CD1c-positive myeloid dendritic cell (primary cell): Measurements from ENCODE around the gene PTPRA.
"Not testable (repeated sequence)": the region's sequence is repeated elsewhere in the genome, so short reads cannot be mapped to it uniquely, and the experiment has no call there.

ENCODE experiments used
- DNase-seq: peaks from one replicate; pipeline ENCODE4 v3.0.0-alpha.2; 2016; ENCODE audit errors: extremely low spot score

Gene PTPRA, protein sequence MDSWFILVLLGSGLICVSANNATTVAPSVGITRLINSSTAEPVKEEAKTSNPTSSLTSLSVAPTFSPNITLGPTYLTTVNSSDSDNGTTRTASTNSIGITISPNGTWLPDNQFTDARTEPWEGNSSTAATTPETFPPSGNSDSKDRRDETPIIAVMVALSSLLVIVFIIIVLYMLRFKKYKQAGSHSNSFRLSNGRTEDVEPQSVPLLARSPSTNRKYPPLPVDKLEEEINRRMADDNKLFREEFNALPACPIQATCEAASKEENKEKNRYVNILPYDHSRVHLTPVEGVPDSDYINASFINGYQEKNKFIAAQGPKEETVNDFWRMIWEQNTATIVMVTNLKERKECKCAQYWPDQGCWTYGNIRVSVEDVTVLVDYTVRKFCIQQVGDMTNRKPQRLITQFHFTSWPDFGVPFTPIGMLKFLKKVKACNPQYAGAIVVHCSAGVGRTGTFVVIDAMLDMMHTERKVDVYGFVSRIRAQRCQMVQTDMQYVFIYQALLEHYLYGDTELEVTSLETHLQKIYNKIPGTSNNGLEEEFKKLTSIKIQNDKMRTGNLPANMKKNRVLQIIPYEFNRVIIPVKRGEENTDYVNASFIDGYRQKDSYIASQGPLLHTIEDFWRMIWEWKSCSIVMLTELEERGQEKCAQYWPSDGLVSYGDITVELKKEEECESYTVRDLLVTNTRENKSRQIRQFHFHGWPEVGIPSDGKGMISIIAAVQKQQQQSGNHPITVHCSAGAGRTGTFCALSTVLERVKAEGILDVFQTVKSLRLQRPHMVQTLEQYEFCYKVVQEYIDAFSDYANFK

DNA sequence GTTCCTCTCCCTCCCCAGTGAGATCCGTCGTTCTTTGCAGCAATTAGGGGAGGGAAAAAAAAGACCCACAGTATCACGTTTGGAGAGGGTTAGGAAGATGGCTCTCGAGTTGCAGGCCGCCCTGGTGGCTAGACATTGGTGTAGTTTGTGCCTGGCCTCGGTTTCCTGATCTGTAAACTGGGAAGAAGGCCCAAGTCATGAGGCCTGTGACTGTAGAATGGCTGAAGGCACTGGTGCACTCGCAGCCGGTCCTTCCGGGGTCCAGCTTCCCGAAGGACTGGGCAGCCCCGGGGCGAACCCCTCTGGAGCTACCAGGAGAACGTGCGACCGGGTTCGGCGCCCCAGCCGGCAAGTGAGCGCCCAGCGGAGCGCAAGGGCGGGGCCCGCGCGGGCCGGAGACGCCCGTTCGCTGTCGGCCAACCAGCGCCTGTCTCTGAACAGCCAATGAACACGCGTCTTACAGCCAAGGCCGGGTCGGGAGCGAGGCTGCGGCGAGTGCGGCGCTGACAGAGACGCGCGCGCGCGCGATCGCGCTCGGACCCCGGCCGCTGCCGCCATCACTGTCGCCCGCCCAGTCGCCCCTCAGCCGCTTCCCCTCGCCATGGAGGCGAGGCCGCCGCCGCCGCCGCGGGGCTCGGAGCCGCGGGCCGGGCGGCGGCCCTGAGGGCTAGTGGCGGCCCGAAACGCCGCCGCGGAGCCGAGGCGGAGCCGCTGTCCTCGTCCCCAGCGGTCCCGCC is at the start of gene PTPRA:
PTPRA (plus strand) TSS at position 472 of the 737 bp plus-strand sequence. CDS start 90,797 bp downstream, outside the sequence.
- peak; percentile 96 for DNase-seq

DNA sequence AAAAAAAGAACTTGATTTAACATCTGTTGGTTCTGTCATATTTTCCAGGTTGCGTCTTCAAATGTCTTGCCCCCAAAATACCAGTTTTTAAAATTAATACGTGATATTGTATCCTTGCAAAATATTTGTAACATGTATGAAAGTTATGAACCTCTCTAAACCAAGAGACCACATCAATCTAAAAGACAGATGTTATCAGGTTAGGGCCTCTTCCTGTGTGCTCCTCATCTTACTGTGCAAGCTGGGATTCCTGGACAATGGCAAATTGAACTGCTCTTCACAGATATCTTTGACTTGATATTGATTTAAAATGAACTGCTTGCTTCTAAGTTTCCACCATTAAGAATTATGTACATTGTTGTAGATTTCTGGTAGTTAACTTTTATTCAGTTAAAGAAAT is 47.5 kb upstream of the PTPRA start:
- DNase-seq = no peak

DNA sequence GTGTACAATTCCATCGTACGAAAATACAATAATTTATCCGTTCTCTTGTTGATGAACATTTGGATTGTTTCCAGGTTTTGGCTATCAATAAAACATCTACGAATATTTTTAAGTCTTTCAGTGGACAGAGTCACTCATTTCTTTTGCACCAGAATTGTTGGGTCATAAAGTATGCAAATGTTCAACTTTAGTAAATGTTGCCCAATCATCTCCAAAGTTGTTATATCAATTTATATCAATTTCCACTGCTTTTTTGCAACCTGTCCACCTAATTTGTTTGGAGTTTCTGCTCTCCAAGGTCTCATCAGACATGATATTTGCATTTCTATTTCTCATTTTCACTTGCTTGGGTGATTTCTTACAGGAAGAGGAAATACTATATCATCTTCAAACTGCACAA is 46.6 kb upstream of the PTPRA start:
- DNase-seq = no peak

GRCh38 chr20:2829376-2829775 is 43.9 kb upstream of the PTPRA start:
- no peak for DNase-seq

DNA sequence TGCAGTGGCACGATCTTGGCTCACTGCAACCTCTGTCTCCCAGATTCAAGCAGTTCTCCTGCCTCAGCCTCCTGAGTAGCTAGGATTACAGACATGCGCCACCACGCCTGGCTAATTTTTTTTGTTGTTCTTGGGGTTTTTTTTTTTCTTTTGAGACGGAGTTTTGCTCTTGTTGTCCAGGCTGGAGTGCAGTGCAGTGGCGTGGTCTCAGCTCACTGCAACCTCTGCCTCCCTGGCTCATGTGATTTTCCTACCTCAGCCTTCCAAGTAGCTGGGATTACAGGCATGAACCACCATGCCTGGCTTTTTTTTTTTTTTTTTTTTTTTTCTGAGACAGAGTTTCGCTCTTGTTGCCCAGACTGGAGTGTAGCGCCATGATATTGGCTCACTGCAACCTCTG is 42.1 kb upstream of the PTPRA start:
- DNase-seq = not testable (repeated sequence)

GRCh38 chr20:2833761-2834160 is 39.5 kb upstream of the PTPRA start:
- DNase-seq = peak; percentile 68

GRCh38 chr20:2834401-2835110 is 38.7 kb upstream of the PTPRA start:
- peak; percentile 35 for DNase-seq

DNA sequence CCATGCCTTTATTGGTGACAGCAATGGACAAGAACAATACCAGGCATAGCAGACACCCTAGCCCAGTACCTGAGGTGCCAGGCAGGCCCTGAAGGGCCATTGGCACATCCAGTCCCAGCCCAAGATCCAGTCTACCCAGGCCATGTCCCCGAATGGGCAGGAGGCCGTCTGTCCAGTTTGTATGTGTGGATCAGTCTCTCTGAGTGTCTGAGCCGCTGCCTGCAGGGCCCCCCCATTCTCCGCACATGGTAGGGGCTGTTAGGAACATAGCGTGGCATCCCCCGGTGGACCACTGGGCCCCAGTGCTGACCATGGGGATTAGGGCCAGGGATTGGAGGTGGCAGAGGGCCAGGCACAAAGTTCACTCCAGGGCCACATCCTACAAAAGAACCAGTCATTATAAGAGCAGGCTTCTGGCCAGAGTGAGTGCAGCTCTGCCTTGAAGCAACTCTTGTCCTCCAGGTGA is 37.9 kb upstream of the PTPRA start:
- DNase-seq = no peak

- no peak for DNase-seq
Measured at GRCh38 chr20:2836035-2836434, 37.2 kb upstream of the PTPRA start.

DNA sequence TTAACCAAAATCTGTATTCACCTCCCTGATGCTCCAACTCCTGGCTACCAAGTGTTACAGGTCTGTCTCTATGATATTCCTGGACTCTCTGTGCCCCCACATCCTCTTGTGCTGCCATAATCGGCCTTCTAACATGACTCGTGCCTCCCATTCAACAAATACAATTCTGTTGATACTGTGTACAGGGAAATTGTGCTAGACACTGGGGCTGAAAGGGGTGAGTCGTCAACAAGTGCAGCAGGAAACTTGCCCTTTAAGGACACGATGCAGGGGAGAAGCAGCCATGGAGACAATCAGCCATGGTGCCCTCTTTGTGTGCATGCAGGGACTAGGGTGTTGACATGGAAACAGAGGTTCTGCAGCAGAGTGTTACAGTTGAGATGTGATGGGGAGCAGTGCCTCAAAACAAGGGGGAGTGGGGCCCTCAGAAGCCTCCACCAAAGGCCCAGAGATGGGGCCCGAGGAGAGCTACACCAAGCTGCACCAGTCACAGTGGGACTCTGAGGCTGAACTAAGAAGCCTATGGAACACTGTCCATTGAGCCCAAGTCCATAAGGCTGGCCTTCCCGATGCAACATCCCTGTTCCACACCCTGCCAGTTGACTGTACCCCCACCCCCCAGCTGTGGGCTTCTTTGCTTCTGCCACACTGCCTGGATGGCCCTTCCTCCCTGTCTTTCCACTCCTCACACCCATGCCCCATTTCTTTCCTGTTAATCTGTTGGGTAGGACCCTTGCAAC is 35.9 kb upstream of the PTPRA start:
- no peak for DNase-seq

DNA sequence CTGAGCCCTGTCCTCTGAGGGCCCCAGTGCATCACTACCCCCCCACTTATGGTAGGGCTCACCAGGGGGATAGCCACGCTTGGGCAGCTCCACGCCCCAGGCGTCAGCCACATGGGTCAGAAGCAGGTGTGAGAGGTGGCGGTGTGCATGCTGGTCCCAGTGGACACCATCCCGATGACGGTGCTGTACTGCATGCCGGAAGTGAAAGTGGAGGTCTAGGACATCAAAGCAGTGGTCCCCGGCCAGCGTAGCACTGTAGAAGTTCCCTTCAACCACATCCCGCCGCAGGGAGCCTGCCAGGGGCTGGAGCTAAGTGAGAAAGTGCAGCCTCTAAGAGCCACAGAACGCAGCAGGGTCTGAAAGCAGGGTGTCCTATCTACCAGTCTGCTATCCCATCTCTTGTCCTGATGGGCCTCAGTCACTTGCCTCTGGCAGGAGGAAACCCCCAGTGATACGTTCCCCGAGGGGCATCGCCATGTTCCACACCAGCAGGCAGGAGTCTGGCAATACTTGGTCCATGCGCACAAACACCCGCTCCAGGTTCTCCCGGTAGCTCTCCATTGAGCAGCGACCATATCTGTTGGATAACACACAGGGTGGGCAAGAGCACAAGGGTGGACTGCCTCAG is 35.0 kb upstream of the PTPRA start:
- no peak for DNase-seq

- DNase-seq = no peak
Measured at GRCh38 chr20:2838847-2839671, 34.2 kb upstream of the PTPRA start.

- DNase-seq = no peak
Measured at GRCh38 chr20:2839732-2840137, 33.5 kb upstream of the PTPRA start.

- DNase-seq = peak; percentile 93
Measured at GRCh38 chr20:2840138-2840966, 32.9 kb upstream of the PTPRA start, which contains the start of the genes PCED1A and VPS16. Gene PCED1A, minus strand, starts transcription at chr20:2840655. Its CDS starts 743 bp downstream, at chr20:2839912. Gene VPS16, plus strand, starts transcription at chr20:2840745. Its CDS starts 30 bp downstream, at chr20:2840775.

- peak; percentile 48 for DNase-seq
Measured at GRCh38 chr20:2840967-2841531, 32.2 kb upstream of the PTPRA start.

DNA sequence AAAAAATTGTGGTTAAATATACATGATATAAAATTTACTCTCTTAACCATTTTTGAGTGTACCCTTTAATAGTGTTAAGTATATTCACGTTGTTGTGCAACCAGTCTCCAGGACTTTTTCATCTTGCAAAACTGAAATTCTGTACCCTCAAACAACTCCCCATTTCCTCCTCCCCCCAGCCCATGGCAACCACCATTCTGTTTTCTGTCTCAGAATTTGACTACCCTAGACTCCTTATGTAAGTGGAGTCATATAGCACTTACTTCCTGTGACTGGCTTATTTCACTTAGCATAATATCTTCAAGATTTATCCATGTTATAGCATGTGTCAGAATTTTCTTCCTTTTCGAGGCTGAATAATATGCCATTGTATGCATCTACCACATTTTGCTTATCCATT is 27.7 kb upstream of the PTPRA start:
- no peak for DNase-seq

GRCh38 chr20:2846698-2847097 is 26.6 kb upstream of the PTPRA start:
- DNase-seq = no peak

DNA sequence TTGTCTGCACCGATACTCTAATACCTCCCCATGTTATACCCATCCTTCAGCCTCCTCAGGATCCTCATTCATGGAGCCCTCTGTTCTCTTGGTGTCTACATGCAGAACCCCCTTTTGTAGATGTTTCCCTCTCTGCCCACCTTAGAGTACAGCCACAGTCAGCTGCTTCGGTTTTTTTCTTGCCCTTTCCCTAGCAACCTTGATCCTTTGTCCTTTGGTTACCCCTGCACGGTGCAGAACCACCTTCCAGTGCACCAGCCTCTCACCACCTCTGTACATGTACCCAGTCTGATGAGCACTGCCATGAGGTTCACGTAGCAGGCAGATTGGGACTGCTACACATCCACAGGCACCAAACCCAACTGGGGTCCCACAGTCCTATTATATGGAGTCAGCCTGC is 25.5 kb upstream of the PTPRA start:
- no peak for DNase-seq
